K562 (cell line): Measurements from ENCODE around the gene AGA.

Source experiments
- ATF3 ChIP-seq, 2 experiments: fragments of 450-650 bp in 1 of 2; sonication (generic) in 1 of 2; formaldehyde crosslinking in 1 of 2; IDR thresholded peaks in 1 of 2; conservative IDR thresholded peaks in 1 of 2; 2 replicates each; pipeline versions ENCODE4 v1.6.1 to v1.8.1; 2016 to 2023; ENCODE audit warnings: mild to moderate bottlenecking in 2 of 2, moderate library complexity in 2 of 2, inconsistent platforms in 1 of 2, missing genetic modification reagents in 1 of 2
- CBFB ChIP-seq: sonication (generic); formaldehyde crosslinking; IDR thresholded peaks from 2 replicates; pipeline ENCODE4 v1.4.0; 2020; ENCODE audit warnings: mild to moderate bottlenecking, missing genetic modification reagents
- CBX1 ChIP-seq: sonication (generic); IDR thresholded peaks from 2 replicates; pipeline ENCODE4 v1.6.1; 2016; ENCODE audit warnings: antibody characterized with exemption, low read depth, mild to moderate bottlenecking
- CEBPB ChIP-seq: fragments of 450-650 bp; IDR thresholded peaks from 2 replicates; pipeline ENCODE4 v1.6.1; 2016; ENCODE audit warnings: missing genetic modification characterization, missing compliant biosample characterization
- EGR1 ChIP-seq: fragments of 450-650 bp; conservative IDR thresholded peaks from 2 replicates; pipeline ENCODE4 v1.6.1; 2017; ENCODE audit warnings: mild to moderate bottlenecking
- EZH2 ChIP-seq: IDR thresholded peaks from 2 replicates; pipeline ENCODE4 v1.6.1; 2012; ENCODE audit warnings: low read depth, mild to moderate bottlenecking, inconsistent platforms, low read length, borderline replicate concordance
- KDM5B ChIP-seq: fragments of 200-600 bp; sonication (generic); IDR thresholded peaks from 2 replicates; pipeline ENCODE4 v1.6.1; 2012; ENCODE audit warnings: low read depth, mild to moderate bottlenecking, moderate library complexity, low read length, control low read depth, inconsistent platforms; ENCODE audit not compliant: insufficient replicate concordance
- MED1 ChIP-seq: sonication (generic); formaldehyde crosslinking; IDR thresholded peaks from 2 replicates; pipeline ENCODE4 v1.8.1; 2023; ENCODE audit warnings: missing genetic modification reagents, borderline replicate concordance
- NFRKB ChIP-seq: fragments of 450-650 bp; IDR thresholded peaks from 2 replicates; pipeline ENCODE4 v1.6.1; 2016; ENCODE audit warnings: low read depth
- RAD21 ChIP-seq, 2 experiments: fragments of 250-450 bp in 1 of 2; fragments of 450-650 bp in 1 of 2; sonication (Bioruptor Pico) in 1 of 2; formaldehyde crosslinking in 1 of 2; IDR thresholded peaks in 1 of 2; conservative IDR thresholded peaks in 1 of 2; 2 replicates each; pipeline versions ENCODE4 v1.4.0 to v1.8.0; 2020 to 2022; ENCODE audit warnings: mild to moderate bottlenecking in 2 of 2, moderate library complexity in 1 of 2
- ZBTB33 ChIP-seq: sonication (generic); formaldehyde crosslinking; IDR thresholded peaks from 2 replicates; pipeline ENCODE4 v1.8.1; 2023; ENCODE audit warnings: mild to moderate bottlenecking, missing genetic modification reagents
- TF ChIP-seq, protein P1 (sequence below), 3 experiments: IDR thresholded peaks in 2 of 3; conservative IDR thresholded peaks in 1 of 3; 2 replicates each; pipeline ENCODE4 v1.5.1; 2011 to 2012; ENCODE audit warnings: low read length in 3 of 3, mild to moderate bottlenecking in 3 of 3, control low read depth in 2 of 3, improper control_type of control experiment in 1 of 3, inconsistent platforms in 1 of 3, low read depth in 1 of 3, mixed read lengths in 1 of 3, moderate library complexity in 1 of 3; ENCODE audit not compliant: insufficient read depth in 2 of 3
- TF ChIP-seq, protein P2 (sequence below), 2 experiments: fragments of 450-650 bp in 1 of 2; IDR thresholded peaks; 2 replicates each; pipeline ENCODE4 v1.6.1; 2011 to 2017; ENCODE audit warnings: low read depth in 2 of 2, antibody characterized with exemption in 1 of 2, borderline replicate concordance in 1 of 2, low read length in 1 of 2, mild to moderate bottlenecking in 1 of 2, mixed read lengths in 1 of 2; ENCODE audit not compliant: control insufficient read depth in 1 of 2

DNA sequence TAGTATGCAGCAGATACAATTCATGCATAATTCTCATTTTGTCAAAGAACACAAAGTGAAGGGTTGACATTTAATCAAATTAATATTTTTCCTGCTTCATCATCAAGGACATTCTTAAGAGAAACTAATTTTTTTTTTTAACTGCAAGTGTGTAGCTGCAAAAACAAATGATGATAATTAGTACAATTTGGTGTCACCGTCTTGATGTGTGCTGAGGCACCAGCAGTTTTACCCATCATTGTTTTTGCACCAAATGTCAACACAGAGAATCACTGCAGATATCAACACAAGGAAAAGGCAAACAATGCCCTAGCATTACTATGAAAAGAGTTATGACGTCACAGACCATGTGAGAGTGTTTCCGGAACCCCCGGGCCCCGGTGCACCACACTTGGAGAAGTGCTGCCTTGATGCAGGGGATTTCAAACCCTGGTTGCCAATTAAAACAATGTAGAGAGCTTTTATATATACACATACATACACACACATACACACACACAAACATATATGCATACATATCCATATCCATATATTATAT is 55.9 kb downstream of the AGA start:
- TF ChIP-seq, protein P1, sequence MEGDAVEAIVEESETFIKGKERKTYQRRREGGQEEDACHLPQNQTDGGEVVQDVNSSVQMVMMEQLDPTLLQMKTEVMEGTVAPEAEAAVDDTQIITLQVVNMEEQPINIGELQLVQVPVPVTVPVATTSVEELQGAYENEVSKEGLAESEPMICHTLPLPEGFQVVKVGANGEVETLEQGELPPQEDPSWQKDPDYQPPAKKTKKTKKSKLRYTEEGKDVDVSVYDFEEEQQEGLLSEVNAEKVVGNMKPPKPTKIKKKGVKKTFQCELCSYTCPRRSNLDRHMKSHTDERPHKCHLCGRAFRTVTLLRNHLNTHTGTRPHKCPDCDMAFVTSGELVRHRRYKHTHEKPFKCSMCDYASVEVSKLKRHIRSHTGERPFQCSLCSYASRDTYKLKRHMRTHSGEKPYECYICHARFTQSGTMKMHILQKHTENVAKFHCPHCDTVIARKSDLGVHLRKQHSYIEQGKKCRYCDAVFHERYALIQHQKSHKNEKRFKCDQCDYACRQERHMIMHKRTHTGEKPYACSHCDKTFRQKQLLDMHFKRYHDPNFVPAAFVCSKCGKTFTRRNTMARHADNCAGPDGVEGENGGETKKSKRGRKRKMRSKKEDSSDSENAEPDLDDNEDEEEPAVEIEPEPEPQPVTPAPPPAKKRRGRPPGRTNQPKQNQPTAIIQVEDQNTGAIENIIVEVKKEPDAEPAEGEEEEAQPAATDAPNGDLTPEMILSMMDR (IDR thresholded peaks at IDR 0.05 in 2 of 3, conservative IDR thresholded peaks at IDR 0.05 in 1 of 3; ENCODE audit: insufficient read depth in 2 of 3, low read depth in 1 of 3, low read length in 3 of 3), result no peak
- TF ChIP-seq RAD21 (CRISPR knock-in tag; conservative IDR thresholded peaks at IDR 0.05 in 1 of 2, IDR thresholded peaks at IDR 0.05 in 1 of 2) (no peak), CBFB (CRISPR knock-in tag) (no peak), CEBPB (tag) (no peak), CBX1 (no peak), KDM5B (no peak), NFRKB (no peak), EGR1 (no peak), MED1 (no peak), EZH2 (no peak), ATF3 (IDR thresholded peaks at IDR 0.05) (no peak), ATF3 (CRISPR knock-in tag; conservative IDR thresholded peaks at IDR 0.05) (no peak), ZBTB33 (no peak)
- TF ChIP-seq, protein P2, sequence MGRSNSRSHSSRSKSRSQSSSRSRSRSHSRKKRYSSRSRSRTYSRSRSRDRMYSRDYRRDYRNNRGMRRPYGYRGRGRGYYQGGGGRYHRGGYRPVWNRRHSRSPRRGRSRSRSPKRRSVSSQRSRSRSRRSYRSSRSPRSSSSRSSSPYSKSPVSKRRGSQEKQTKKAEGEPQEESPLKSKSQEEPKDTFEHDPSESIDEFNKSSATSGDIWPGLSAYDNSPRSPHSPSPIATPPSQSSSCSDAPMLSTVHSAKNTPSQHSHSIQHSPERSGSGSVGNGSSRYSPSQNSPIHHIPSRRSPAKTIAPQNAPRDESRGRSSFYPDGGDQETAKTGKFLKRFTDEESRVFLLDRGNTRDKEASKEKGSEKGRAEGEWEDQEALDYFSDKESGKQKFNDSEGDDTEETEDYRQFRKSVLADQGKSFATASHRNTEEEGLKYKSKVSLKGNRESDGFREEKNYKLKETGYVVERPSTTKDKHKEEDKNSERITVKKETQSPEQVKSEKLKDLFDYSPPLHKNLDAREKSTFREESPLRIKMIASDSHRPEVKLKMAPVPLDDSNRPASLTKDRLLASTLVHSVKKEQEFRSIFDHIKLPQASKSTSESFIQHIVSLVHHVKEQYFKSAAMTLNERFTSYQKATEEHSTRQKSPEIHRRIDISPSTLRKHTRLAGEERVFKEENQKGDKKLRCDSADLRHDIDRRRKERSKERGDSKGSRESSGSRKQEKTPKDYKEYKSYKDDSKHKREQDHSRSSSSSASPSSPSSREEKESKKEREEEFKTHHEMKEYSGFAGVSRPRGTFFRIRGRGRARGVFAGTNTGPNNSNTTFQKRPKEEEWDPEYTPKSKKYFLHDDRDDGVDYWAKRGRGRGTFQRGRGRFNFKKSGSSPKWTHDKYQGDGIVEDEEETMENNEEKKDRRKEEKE (IDR thresholded peaks at IDR 0.05; ENCODE audit: borderline replicate concordance in 1 of 2, control insufficient read depth in 1 of 2, low read depth in 2 of 2, low read length in 1 of 2), result no peak
